DND-41 (cell line): ENCODE results near the gene TTLL8.

Experiments
- ATAC-seq: fragments of 200-7000 bp; cut with Tn5 transposase; 3 replicates; pipeline ENCODE4 v1.9.1; 2021; ENCODE audit warnings: low read depth; ENCODE audit not compliant: insufficient read depth
- DNase-seq: peaks from one replicate; pipeline ENCODE4 v3.0.0-alpha.2; 2020
- H2AFZ ChIP-seq: 2 replicates; pipeline ENCODE4 v1.6.0; 2012; ENCODE audit warnings: low read depth, low read length
- H3K27ac ChIP-seq: 2 replicates; pipeline ENCODE4 v1.5.1; 2012; ENCODE audit warnings: low read length, inconsistent platforms
- H3K27me3 ChIP-seq: fragments of 200-600 bp; sonication (generic); 2 replicates; pipeline ENCODE4 v1.6.0; 2012; ENCODE audit warnings: low read length, mild to moderate bottlenecking, inconsistent platforms; ENCODE audit not compliant: insufficient read depth, poor library complexity
- H3K36me3 ChIP-seq: 2 replicates; pipeline ENCODE4 v1.5.1; 2012; ENCODE audit warnings: low read length, inconsistent platforms; ENCODE audit not compliant: insufficient read depth
- H3K4me1 ChIP-seq: 2 replicates; pipeline ENCODE4 v1.5.1; 2012; ENCODE audit warnings: mild to moderate bottlenecking, low read length; ENCODE audit not compliant: insufficient read depth
- H3K4me2 ChIP-seq: 2 replicates; pipeline ENCODE4 v1.6.0; 2012; ENCODE audit warnings: mild to moderate bottlenecking, moderate library complexity, low read length, inconsistent platforms; ENCODE audit not compliant: insufficient read depth
- H3K4me3 ChIP-seq, 2 experiments: fragments of 200-600 bp in 1 of 2; shearing (Covaris generic) in 1 of 2; 2 replicates each; pipeline ENCODE4 v1.5.1; 2012 to 2016; ENCODE audit warnings: inconsistent platforms in 2 of 2, low read length in 2 of 2, mild to moderate bottlenecking in 2 of 2, low read depth in 1 of 2, moderate library complexity in 1 of 2
- H3K79me2 ChIP-seq: 2 replicates; pipeline ENCODE4 v1.6.0; 2012; ENCODE audit warnings: low read length, inconsistent platforms; ENCODE audit not compliant: insufficient read depth
- H3K9ac ChIP-seq: 2 replicates; pipeline ENCODE4 v1.6.0; 2012; ENCODE audit warnings: low read depth, mild to moderate bottlenecking, inconsistent platforms, low read length, moderate library complexity
- H3K9me3 ChIP-seq: 2 replicates; pipeline ENCODE4 v1.5.1; 2012; ENCODE audit warnings: low read length, moderate library complexity, mild to moderate bottlenecking, inconsistent platforms; ENCODE audit not compliant: insufficient read depth, severe bottlenecking
- H4K20me1 ChIP-seq: 2 replicates; pipeline ENCODE4 v1.6.0; 2012; ENCODE audit warnings: low read length; ENCODE audit not compliant: insufficient read depth
- CTCF ChIP-seq: IDR thresholded peaks from 2 replicates; pipeline ENCODE4 v1.5.1; 2012; ENCODE audit warnings: borderline replicate concordance, low read length, moderate library complexity, mild to moderate bottlenecking; ENCODE audit not compliant: poor library complexity, severe bottlenecking; ENCODE audit errors: extremely low read depth
- EZH2 ChIP-seq: IDR thresholded peaks from 3 replicates; pipeline ENCODE4 v1.6.1; 2012; ENCODE audit warnings: borderline replicate concordance, low read depth, mild to moderate bottlenecking, moderate library complexity, low read length, inconsistent platforms; ENCODE audit not compliant: severe bottlenecking

The TTLL8 gene

GRCh38 chr22:50070366-50070765 lies 12.3 kb upstream of the TTLL8 start:
- no peak overlapping the region for H3K9ac ChIP-seq
- H2AFZ ChIP-seq: no peak overlapping the region
- DNase-seq (no peak), ATAC-seq (no peak)
- no peak for TF ChIP-seq CTCF
- no peak for TF ChIP-seq EZH2
- no peaks in the 10 kb centered on the region for H3K27me3 ChIP-seq
- no peaks in the 10 kb centered on the region for H3K79me2 ChIP-seq
- no peak overlapping the region for H3K27ac ChIP-seq
- no peak overlapping the region for H3K4me3 ChIP-seq
- no peaks in the 10 kb centered on the region for H4K20me1 ChIP-seq
- no peaks in the 10 kb centered on the region for H3K36me3 ChIP-seq
- no peaks in the 10 kb centered on the region for H3K9me3 ChIP-seq
- no peaks in the 10 kb centered on the region for H3K4me1 ChIP-seq
- H3K4me2 ChIP-seq: no peak overlapping the region

GRCh38 chr22:50068096-50068495 lies 10.0 kb upstream of the TTLL8 start:
- Histone ChIP-seq H3K4me1 (no peaks in the 10 kb centered on the region), H4K20me1 (no peaks in the 10 kb centered on the region), H3K36me3 (no peaks in the 10 kb centered on the region), H2AFZ (no peak overlapping the region), H3K9me3 (no peaks in the 10 kb centered on the region), H3K27me3 (no peaks in the 10 kb centered on the region), H3K27ac (no peak overlapping the region), H3K4me2 (no peak overlapping the region), H3K9ac (no peak overlapping the region), H3K79me2 (no peaks in the 10 kb centered on the region), H3K4me3 (no peak overlapping the region)
- DNase-seq (no peak), ATAC-seq (no peak)
- TF ChIP-seq CTCF (no peak), EZH2 (no peak)

- no peaks in the 10 kb centered on the region for H3K36me3 ChIP-seq
- no peaks in the 10 kb centered on the region for H3K9me3 ChIP-seq
- DNase-seq: no peak
- H3K9ac ChIP-seq: no peak overlapping the region
- no peaks in the 10 kb centered on the region for H3K27me3 ChIP-seq
- no peaks in the 10 kb centered on the region for H3K79me2 ChIP-seq
- no peak overlapping the region for H3K4me2 ChIP-seq
- H3K27ac ChIP-seq: no peak overlapping the region
- TF ChIP-seq CTCF: no peak
- TF ChIP-seq EZH2: no peak
- H4K20me1 ChIP-seq: no peaks in the 10 kb centered on the region
- no peak for ATAC-seq
- no peak overlapping the region for H3K4me3 ChIP-seq
- no peak overlapping the region for H2AFZ ChIP-seq
- H3K4me1 ChIP-seq: no peaks in the 10 kb centered on the region
Measured at GRCh38 chr22:50067244-50067643, 9.1 kb upstream of the TTLL8 start.

GRCh38 chr22:50064453-50064852 lies 6.4 kb upstream of the TTLL8 start:
- no peak overlapping the region for H3K4me2 ChIP-seq

More at GRCh38 chr22:50064453-50064852, 6.4 kb upstream of the TTLL8 start:
- no peak overlapping the region for H3K4me3 ChIP-seq
- no peaks in the 10 kb centered on the region for H3K36me3 ChIP-seq
- H2AFZ ChIP-seq: no peak overlapping the region
- ATAC-seq (no peak), DNase-seq (no peak)
- H3K9ac ChIP-seq: no peak overlapping the region
- no peaks in the 10 kb centered on the region for H3K79me2 ChIP-seq
- H3K9me3 ChIP-seq: no peaks in the 10 kb centered on the region
- no peak overlapping the region for H3K27ac ChIP-seq
- TF ChIP-seq CTCF (no peak), EZH2 (no peak)
- no peaks in the 10 kb centered on the region; the same call in 1 of the 2 replicates for H4K20me1 ChIP-seq
- no peaks in the 10 kb centered on the region for H3K4me1 ChIP-seq
- no peaks in the 10 kb centered on the region for H3K27me3 ChIP-seq
